GM19324 (cell line): ENCODE data around the gene ADD2.
"Not testable (repeated sequence)": the region's sequence is repeated elsewhere in the genome, so short reads cannot be mapped to it uniquely, and the experiment has no call there.

Experiments used
- ATAC-seq: cut with Tn5 transposase; IDR thresholded peaks from one replicate; pipeline ENCODE4 v1.9.1; 2021; ENCODE audit warnings: mild to moderate bottlenecking, moderate library complexity; ENCODE audit not compliant: unreplicated experiment, low FRiP score

Gene ADD2

DNA sequence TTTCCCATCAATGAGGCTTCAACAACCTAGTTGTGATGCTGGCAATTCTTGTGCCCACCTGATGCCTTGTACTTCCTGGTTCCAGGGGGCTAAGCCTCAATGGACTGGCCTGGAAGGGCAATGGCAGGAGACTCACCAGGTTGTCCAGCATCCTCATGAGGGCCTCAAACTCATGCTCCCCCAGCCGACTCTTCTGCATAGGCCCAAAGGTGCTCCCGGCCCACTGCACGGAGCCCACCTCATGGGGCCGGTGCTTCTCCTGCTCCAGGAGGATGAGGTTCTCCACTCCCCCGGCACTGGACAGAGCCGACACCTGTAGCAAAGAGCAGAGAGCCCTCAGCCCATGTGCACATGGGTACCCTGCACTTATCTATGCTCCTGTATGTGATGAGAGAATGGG, 84.5 kb downstream of the ADD2 start:
- ATAC-seq, result no peak

DNA sequence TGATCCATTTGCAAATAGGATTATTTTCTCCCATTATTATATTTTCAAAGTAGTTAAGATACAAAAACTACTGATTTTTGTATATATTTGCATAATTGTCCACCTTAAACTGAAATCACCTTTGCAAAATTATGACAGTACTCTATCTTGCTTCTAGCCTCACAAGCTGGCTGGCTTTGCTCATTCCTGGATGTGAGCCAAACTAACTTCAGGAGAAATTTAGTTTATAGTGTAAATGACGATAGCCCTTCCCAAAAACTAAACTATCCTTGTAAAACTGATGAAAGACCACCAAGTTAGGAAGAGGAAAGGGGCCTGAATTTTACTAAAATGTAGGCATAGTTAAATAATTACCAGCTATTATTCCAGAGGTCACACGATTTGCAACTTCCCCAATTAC, 87.3 kb downstream of the ADD2 start:
- ATAC-seq, result no peak

DNA sequence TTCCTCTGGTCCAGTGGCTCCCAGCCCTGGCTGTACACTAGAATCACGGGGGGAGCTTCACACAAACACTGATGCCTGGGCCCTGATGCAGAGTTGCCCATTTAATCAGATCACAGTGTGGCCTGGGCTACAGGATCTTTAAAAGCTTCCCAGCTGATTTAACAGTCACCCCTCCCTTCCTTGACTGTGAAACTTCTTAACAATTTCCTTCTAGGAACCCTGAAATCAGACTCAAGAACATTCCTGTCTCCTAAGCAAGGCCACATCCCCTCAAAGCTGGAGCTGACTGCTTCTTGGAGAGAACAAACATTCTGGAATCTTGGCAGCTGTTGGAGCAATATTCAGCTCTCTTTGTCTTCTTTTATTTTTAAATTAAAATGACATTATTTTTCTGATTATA, 88.7 kb downstream of the ADD2 start:
- ATAC-seq, result no peak

GRCh38 chr2:70678576-70679143, 89.3 kb downstream of the ADD2 start:
- ATAC-seq, result no peak

- ATAC-seq, result no peak
These were observed 91.5 kb downstream of the ADD2 start for GRCh38 chr2:70676301-70677035.

DNA sequence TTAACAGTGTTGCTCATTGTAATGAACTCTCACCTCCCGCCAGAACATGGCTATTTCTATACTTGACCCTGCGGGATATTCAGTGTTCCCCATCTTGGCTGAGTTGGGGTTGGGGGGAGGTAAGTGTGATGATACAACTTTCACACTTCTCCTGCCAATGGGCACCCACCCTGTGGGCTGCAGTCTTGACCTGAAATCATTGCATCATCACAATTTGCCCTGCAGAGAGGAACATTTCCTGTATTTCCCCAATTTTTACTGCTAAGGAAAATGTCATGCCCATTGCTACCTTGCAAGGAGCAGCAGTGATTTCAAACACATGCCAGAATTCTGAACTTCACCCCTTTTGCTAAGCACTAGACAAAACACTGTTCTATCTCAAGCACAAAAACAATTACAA, 92.1 kb downstream of the ADD2 start:
- no peak for ATAC-seq

- no peak for ATAC-seq
These were observed 93.2 kb downstream of the ADD2 start for GRCh38 chr2:70674636-70675430.

DNA sequence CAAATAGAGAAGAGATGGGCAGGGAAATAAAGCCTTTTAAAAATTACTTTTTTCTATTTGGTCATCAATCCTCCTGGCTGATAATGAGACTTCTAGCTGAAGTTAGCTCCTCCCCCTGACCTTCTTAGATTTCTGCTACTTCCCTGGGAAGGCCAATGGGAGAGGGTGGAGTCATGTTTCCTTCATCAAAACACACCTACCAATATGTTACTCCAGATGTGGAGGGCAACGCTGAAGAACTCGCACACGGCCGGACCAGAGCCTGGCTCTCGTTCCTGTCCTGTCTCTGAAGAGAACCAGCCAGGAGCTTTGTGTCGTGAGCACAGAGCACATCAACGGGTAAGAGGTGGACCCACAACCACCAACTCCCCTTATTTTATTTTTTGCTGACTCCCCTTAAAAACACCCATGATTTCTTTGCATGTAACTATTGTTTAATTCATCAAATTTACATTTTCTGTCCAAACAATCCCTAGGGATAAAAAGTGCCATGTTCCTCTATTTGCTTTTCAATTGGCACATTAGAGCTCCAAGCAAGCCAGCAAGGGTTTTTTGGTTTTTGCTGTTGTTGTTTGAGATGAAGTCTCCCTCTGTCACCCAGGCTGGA, 94.9 kb downstream of the ADD2 start:
- no peak for ATAC-seq

DNA sequence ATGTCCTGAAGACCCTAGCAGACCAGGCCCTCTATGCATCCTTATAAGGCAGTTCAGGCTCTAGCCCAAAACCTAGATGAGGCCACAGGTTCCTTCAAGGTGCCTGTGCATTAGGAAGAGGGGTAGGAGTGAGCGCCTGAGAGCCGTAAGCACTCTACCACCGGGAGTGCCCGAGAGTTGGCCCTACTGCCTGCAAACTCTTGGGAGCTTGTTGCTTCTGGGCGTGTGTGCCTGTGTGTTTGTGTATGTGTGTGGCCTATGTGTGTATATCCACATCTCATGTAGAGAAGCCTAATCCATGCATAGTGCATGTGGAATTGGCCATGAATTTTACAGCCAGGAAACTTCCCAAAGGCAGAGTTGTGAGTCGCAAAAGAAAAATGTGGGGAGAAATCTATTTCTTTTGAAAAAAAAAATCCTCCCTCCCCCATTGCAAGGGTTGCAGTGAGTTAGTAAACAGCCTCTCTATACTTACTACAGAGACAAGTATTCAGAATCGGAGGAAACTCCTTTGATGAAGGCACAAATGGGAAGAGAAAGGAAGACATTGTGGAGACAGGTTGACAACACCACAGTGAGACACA, 96.8 kb downstream of the ADD2 start:
- ATAC-seq, result no peak

DNA sequence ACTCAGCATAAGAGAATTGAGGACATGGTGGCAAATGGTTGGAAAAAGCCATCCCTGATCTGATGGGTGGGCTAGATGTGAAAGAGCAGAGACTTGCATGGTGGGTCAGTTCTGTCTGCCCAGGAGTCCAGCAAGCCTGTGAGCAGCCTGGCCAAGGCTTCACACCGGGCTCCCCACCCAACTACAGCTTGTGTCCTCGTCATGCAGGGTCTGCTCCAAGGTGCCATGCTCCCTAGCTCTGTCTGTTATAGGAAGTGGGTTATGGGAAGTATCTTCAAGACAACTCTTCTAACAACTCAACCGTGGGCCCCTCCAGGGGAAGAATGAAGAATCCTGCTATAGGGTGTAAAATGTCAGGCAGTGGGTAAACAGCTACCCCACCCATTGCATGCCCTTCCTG, 97.4 kb downstream of the ADD2 start:
- no peak for ATAC-seq

DNA sequence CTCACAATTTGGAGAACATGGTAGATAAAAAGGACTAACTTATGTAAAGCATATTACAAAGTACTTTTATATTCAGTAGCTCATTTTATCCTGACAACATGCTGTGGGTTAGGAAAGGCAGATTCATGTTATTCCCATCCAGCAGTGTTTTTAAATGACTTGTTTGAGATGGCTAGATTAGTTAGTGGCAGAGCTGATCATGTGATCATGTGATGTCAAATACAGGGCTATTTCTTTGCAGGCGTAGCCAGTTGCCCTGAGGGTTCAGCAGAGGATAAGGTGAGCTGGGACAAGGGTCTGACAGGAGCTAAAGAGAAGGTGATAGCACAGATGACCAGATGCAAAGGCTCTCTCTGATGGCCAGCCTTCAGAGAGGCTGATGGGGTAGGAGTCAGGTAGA, 97.8 kb downstream of the ADD2 start:
- no peak for ATAC-seq

- ATAC-seq, result no peak
These were observed 99.1 kb downstream of the ADD2 start for GRCh38 chr2:70668911-70669310.

DNA sequence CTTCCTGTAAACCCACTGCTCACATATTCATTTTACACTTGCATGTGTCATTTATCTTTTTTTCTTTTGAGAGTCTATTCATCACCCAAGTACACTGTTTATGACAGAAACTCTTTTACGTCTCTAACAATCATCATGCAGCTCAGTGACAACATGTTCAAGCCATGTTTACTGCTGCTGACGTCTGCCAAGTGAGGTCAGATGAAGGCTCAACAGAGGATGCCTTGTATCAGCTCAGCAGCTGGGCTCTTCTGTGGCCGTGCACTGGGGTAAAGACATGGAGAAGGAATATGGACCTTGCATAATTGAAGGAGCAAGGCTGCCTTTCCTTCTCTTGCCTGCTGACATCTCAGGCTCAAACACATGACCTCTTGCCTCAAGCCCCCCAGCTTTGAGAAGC, 99.6 kb downstream of the ADD2 start:
- ATAC-seq, result no peak

DNA sequence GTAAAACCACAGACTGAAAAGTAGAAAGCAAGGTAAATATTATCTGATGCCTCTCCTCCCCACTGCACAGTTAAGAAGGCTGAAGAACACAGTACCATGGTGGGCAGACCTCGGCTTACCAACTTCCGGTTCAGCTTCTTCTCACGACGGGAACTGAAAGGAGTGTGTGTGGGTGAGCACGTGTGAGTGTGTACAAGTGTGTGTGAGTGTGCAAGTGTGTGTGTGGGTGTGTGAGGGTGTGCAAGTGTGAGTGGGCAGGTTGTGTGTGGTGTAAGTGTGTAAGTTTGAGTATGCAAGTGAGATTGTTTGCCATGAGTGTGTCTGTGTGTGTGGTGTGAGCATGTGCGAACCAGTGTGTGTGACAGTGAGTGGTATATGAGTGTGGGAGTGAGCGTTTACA, 103.5 kb downstream of the ADD2 start:
- no peak for ATAC-seq

GRCh38 chr2:70663411-70663810, 104.6 kb downstream of the ADD2 start:
- no peak for ATAC-seq

DNA sequence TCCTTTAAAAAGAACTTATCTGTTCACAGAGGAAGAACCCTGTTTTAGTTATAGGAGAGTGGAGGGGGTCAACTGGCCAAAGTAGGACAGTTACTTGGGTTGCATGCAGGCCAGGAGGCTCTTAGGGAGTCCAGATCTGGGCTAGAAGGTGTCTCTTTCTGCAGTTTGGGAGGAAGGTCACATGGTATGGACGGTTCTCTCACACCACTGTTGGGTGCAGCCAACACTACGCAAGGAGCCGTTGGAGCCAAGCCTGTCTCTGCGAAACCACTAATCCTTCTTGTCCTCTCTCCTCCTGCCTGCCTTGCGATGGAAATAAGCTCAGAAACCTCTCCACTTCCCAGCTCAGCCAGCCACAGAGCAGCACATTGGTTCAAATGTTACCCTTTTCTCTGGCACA, 108.4 kb downstream of the ADD2 start:
- ATAC-seq, result no peak

DNA sequence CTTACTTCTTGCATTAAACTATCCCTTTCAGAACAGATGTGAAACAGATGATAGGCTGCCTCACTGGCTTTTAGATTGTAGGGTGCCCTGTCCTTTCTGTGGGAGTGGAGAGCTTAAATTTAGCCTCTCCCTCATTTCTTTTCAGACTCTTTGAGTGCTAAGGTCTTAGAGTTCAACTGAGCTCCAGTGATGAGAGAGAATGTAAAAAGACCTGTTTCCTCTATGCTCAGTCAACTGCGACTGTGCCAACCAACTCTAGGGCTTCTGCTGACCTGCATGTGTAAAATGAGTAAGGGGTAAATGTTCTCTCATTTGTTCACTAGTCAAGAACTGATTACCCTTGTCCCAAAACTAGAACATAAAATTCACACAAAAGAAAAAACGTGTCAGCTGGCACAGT, 109.5 kb downstream of the ADD2 start:
- no peak for ATAC-seq

DNA sequence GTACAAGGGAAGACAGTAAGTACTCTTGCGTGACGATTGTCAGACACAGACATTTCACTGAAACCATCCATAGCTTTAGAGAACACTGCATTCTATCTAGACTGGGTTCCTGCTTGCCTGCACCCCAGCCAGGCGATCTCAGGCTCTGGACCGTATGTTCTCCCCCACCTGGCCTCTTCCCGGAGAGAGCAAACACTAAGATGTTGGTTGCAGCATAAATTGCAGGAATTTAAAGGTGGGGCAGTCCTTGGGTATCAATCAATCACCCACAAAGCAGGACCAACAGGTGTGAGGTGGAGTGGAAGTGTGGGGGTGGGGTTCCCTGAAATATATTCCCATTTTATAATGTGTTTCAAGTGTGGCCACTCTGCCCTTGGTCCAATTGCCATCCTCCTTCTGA, 110.8 kb downstream of the ADD2 start:
- no peak for ATAC-seq

- no peak for ATAC-seq
These were observed 111.5 kb downstream of the ADD2 start for GRCh38 chr2:70656421-70657010.

DNA sequence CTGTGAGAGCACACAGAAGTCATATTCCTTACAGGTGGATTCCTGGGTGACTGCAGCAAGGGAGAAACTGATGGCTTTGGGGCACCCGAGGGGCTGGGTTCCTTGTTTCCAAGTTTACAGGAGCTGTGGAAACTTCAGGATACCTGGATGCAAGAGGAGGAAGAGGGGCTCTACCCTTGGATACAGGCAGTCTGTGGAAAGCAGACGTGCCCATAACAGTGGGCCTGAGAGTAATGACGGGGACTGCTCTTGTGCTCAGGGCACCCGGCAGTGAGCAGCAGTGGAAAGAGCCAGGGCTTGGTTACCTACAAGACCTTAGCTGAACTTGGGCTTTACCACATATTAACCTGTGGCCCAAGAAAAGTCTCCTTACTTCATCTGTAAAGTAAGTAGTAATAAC, 112.2 kb downstream of the ADD2 start:
- ATAC-seq, result no peak

DNA sequence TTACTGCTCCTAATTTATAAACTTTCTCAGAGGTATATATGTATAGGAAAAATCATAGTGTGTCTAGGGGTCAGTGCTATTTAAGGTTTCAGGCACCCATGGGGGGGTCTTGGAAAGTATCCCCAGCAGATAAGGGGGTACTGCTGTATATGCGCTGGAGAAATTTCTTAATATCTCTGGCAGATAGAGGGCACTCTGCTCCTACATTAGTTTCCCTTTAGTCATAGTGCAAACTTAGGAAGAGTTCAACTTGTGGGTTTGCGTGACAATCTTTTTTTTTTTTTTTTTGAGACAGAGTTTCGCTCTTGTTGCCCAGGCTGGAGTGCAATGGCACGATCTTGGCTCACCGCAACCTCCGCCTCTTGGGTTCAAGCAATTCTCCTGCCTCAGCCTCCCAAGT, 112.8 kb downstream of the ADD2 start:
- not testable (repeated sequence) for ATAC-seq
